Smooth muscle cell (in vitro differentiated cells): ENCODE data around the gene PER2. TPM values are rescaled to one million over a fixed set of nuclear protein-coding genes. Genes with fewer than 3 reads are reported as not detected.

Experiments used
- DNase-seq: peaks from one replicate; lab custom pipeline; 2025; ENCODE audit not compliant: unreplicated experiment; lab: John Stamatoyannopoulos, UW
- H2AFZ ChIP-seq: fragments of 200-600 bp; sonication (generic); 2 replicates; pipeline ENCODE4 v1.6.0; 2016; ENCODE audit warnings: antibody characterized with exemption, low read depth, mild to moderate bottlenecking
- H3F3A ChIP-seq: fragments of 200-600 bp; sonication (generic); 2 replicates; pipeline ENCODE4 v1.6.0; 2017; ENCODE audit warnings: antibody characterized with exemption, low read depth
- H3K27ac ChIP-seq: fragments of 200-600 bp; sonication (generic); 2 replicates; pipeline ENCODE4 v1.5.1; 2016; ENCODE audit warnings: low read depth, mild to moderate bottlenecking
- H3K27me3 ChIP-seq: fragments of 200-600 bp; sonication (generic); 2 replicates; pipeline ENCODE4 v1.6.1; 2016; ENCODE audit warnings: low read depth, mild to moderate bottlenecking
- H3K36me3 ChIP-seq: fragments of 200-600 bp; sonication (generic); 2 replicates; pipeline ENCODE4 v1.5.1; 2016; ENCODE audit warnings: low read depth
- H3K4me1 ChIP-seq: fragments of 200-600 bp; sonication (generic); 2 replicates; pipeline ENCODE4 v1.5.1; 2016; ENCODE audit warnings: low read depth
- H3K4me2 ChIP-seq: fragments of 200-600 bp; sonication (generic); 2 replicates; pipeline ENCODE4 v1.6.0; 2016; ENCODE audit warnings: mild to moderate bottlenecking
- H3K4me3 ChIP-seq: fragments of 200-600 bp; sonication (generic); 2 replicates; pipeline ENCODE4 v1.5.1; 2016; ENCODE audit warnings: mild to moderate bottlenecking
- H3K79me2 ChIP-seq: fragments of 200-600 bp; sonication (generic); 2 replicates; pipeline ENCODE4 v1.6.0; 2016; ENCODE audit warnings: low read depth, mild to moderate bottlenecking
- H3K9ac ChIP-seq: fragments of 200-600 bp; sonication (generic); 2 replicates; pipeline ENCODE4 v1.6.0; 2016; ENCODE audit warnings: low read depth
- H3K9me3 ChIP-seq: fragments of 200-600 bp; sonication (generic); replicated peaks from 2 replicates; pipeline ENCODE4 v1.5.1; 2016; ENCODE audit warnings: low read depth
- H4K20me1 ChIP-seq: fragments of 200-600 bp; sonication (generic); 2 replicates; pipeline ENCODE4 v1.6.0; 2016; ENCODE audit warnings: low read depth
- WGBS: methylation state at CpG from one replicate; pipeline ENCODE4 v1.1.7; 2016; ENCODE audit warnings: low lambda C conversion rate; 5-methylcytosine and 5-hydroxymethylcytosine counted together
- polyA plus RNA-seq: library from polyadenylated mRNA; unstranded; fragments of >200 nt; fragmentation: Nextera tagmentation; extraction: Ambion mirVana; gene quantifications from 2 replicates; pipeline ENCODE4 v1.2.1, GENCODE V29; 2016
- total RNA-seq: library from RNA; depleted of rRNA; stranded (reverse); fragments of >200 nt; gene quantifications from 2 replicates; pipeline ENCODE4 v1.2.3, GENCODE V29; 2014
- TF ChIP-seq, protein P1 (sequence below): fragments of 200-600 bp; sonication (generic); IDR thresholded peaks from 2 replicates; pipeline ENCODE4 v1.5.1; 2017; ENCODE audit warnings: borderline replicate concordance, mild to moderate bottlenecking, antibody characterized with exemption; ENCODE audit not compliant: insufficient read depth, poor library complexity, severe bottlenecking

The PER2 gene
- total and polyA plus RNA-seq, 2 experiments from 2014 or later = 3.5 to 9.7 TPM

DNA sequence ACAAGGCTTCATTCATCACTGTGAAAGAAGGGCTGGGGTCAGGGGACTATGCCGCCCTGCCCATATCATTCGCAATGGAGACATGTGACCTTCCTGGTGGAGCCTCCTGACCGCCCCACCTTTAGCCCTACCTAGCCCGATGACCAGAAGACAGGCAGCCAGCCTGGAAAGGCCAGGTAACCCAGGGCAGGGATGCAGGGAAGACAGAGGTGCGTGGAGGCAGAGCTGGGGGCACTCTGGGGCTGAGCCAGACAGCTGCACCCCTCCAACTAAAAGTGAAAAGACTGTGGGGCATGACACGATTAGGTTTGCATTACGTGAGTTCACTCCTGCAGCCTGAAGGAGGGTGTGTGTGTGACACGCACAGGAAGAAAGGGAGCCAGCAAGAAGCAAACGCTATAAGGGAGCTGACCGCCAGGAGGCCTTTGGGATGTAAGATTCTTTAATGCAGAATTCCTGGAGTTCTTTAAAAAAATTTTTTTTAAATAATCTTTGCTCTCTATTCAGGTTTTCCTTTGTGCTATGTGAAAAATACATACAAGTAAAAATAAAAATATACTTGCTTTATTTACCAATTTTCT is 44.8 kb downstream of the PER2 start:
- H3K9ac ChIP-seq = no peak overlapping the region
- H2AFZ ChIP-seq = no peak overlapping the region
- H3K27ac ChIP-seq = no peak overlapping the region
- H3K4me2 ChIP-seq = no peak overlapping the region
- H3K4me3 ChIP-seq = no peak overlapping the region
- no peak for DNase-seq
- no peaks in the 10 kb centered on the region for H3K79me2 ChIP-seq
- H4K20me1 ChIP-seq = no peaks in the 10 kb centered on the region
- peaks cover 22% of the 10 kb centered on the region for H3K27me3 ChIP-seq
- H3F3A ChIP-seq = peaks cover 4% of the 10 kb centered on the region
- H3K4me1 ChIP-seq = no peaks in the 10 kb centered on the region
- TF ChIP-seq, protein P1, sequence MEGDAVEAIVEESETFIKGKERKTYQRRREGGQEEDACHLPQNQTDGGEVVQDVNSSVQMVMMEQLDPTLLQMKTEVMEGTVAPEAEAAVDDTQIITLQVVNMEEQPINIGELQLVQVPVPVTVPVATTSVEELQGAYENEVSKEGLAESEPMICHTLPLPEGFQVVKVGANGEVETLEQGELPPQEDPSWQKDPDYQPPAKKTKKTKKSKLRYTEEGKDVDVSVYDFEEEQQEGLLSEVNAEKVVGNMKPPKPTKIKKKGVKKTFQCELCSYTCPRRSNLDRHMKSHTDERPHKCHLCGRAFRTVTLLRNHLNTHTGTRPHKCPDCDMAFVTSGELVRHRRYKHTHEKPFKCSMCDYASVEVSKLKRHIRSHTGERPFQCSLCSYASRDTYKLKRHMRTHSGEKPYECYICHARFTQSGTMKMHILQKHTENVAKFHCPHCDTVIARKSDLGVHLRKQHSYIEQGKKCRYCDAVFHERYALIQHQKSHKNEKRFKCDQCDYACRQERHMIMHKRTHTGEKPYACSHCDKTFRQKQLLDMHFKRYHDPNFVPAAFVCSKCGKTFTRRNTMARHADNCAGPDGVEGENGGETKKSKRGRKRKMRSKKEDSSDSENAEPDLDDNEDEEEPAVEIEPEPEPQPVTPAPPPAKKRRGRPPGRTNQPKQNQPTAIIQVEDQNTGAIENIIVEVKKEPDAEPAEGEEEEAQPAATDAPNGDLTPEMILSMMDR = no peak
- no peaks in the 10 kb centered on the region for H3K9me3 ChIP-seq
- WGBS = 81% methylated on average over 10 of the region's 10 CpGs
- H3K36me3 ChIP-seq = no peaks in the 10 kb centered on the region

DNA sequence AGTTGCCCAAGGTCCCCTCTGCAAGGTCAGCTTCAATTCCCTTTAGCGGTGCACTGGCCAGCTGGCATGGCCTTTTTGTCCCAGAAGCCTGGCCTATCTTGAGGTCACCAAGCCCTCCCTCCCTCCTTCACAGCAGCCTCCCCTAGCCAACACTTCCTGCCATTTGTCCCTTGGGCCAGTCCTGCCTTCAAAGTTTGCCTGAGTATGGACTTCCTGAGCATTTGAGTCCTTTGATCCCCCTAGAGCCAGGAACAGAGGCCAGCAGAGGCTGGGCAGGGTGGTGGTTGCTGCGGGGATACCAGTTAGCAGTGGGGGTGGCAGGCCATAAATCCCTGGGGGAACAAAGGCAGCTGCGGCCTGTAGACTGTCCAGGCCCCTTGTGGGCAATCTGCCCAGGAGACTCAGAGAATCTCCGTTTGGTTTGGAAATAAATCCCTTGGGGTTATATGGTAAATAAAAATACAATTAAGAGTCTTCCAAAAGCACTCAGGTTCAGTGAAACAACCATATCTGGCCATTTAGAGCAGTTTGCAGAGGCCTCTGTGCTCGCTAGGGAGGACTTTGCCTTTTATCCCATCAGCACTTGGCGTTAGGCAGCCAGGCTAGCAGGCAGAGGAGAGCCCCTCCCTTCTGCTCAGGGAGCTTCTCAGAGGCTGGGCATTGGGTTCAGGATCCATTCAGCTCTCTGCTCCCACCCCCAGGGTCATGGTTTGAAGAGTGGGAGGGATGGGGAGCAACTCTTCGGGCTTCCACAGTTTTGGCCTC is 45.5 kb downstream of the PER2 start:
- peaks cover 7% of the 10 kb centered on the region for H3F3A ChIP-seq
- no peaks in the 10 kb centered on the region for H3K79me2 ChIP-seq
- H3K9ac ChIP-seq = no peak overlapping the region
- no peak overlapping the region for H3K4me3 ChIP-seq
- no peaks in the 10 kb centered on the region for H4K20me1 ChIP-seq
- H3K27me3 ChIP-seq = peaks cover 28% of the 10 kb centered on the region
- no peak overlapping the region for H3K27ac ChIP-seq
- no peaks in the 10 kb centered on the region for H3K4me1 ChIP-seq
- no peak for DNase-seq
- H2AFZ ChIP-seq = no peak overlapping the region
- no peaks in the 10 kb centered on the region for H3K9me3 ChIP-seq
- no peak overlapping the region for H3K4me2 ChIP-seq
- 72% methylated on average over 7 of the region's 7 CpGs for WGBS
- TF ChIP-seq, protein P1 = no peak
- no peaks in the 10 kb centered on the region for H3K36me3 ChIP-seq

DNA sequence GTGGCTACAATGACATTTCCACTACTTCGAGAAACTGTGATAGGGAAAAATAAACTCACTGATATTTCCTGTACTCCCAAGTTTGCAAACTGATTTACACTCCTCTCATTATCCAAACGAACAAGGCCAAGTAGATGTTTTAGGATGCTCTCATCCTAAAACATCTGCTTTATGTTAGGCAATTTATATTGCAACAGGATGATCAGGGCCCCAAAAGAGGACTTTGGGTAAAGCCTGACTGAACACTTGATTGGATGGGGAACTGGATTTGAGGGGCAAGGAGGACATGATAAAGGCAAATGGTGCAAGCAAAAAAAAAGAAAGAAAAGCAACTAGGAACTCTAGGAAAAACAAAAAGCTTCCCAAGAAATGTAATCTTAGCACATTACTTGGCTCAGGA is 46.4 kb downstream of the PER2 start:
- Histone ChIP-seq H3K9me3 (no peaks in the 10 kb centered on the region), H3K36me3 (no peaks in the 10 kb centered on the region), H2AFZ (no peak overlapping the region), H3K27ac (no peak overlapping the region), H3K4me2 (no peak overlapping the region), H3K4me1 (no peaks in the 10 kb centered on the region), H3F3A (peaks cover 7% of the 10 kb centered on the region), H3K27me3 (peaks cover 38% of the 10 kb centered on the region), H3K9ac (no peak overlapping the region), H3K4me3 (no peak overlapping the region), H3K79me2 (no peaks in the 10 kb centered on the region), H4K20me1 (no peaks in the 10 kb centered on the region)
- no peak for DNase-seq
- WGBS = 90% methylated on average over 2 of the region's 2 CpGs
- TF ChIP-seq, protein P1 = no peak
